Brain microvascular endothelial cell (primary cell): ENCODE measurements around the gene SLC22A7.

Experiments used
- DNase-seq: peaks from one replicate; pipeline ENCODE4 v3.0.0-alpha.2; 2020
- H3K27ac ChIP-seq: fragments of 250-450 bp; sonication (Bioruptor Pico); 2 replicates; pipeline ENCODE4 v1.5.1; 2020; ENCODE audit warnings: mild to moderate bottlenecking, moderate library complexity
- H3K27me3 ChIP-seq: fragments of 250-450 bp; sonication (Bioruptor Pico); replicated peaks from 2 replicates; pipeline ENCODE4 v1.5.1; 2020; ENCODE audit warnings: mild to moderate bottlenecking
- H3K36me3 ChIP-seq: fragments of 250-450 bp; sonication (Bioruptor Pico); replicated peaks from 2 replicates; pipeline ENCODE4 v1.5.1; 2020; ENCODE audit warnings: mild to moderate bottlenecking
- H3K4me3 ChIP-seq: 2 replicates; pipeline ENCODE4 v1.5.1; 2011; ENCODE audit warnings: low read depth, mild to moderate bottlenecking, control low read depth, low read length, moderate library complexity
- in situ Hi-C: cut with HindIII; loops from 2 replicates; pipeline ENCODE4 v1.10.0; 2017; ENCODE audit warnings: low sequenced_read_pairs, low pct_ligation_motif_present
- TF ChIP-seq, protein P1 (sequence below): IDR thresholded peaks from 2 replicates; pipeline ENCODE4 v1.5.1; 2011; ENCODE audit warnings: low read depth, mild to moderate bottlenecking, moderate library complexity, low read length, control low read depth, inconsistent platforms; ENCODE audit errors: missing control alignments

The SLC22A7 gene

GRCh38 chr6:43308101-43308989 is 10.3 kb downstream of the SLC22A7 start, which contains the start of gene CRIP3:
Gene CRIP3, minus strand, starts transcription at chr6:43308826. Its CDS starts 34 bp downstream, at chr6:43308792.
- in situ Hi-C loops = no loop called here
- H3K36me3 ChIP-seq = no peaks in the 10 kb centered on the region
- peaks cover 3% of the 10 kb centered on the region for H3K27me3 ChIP-seq
- no peak within 1 kb of the TSS for H3K27ac ChIP-seq
- peak within 1 kb of the TSS; percentile 17 for H3K4me3 ChIP-seq
- TF ChIP-seq, protein P1, sequence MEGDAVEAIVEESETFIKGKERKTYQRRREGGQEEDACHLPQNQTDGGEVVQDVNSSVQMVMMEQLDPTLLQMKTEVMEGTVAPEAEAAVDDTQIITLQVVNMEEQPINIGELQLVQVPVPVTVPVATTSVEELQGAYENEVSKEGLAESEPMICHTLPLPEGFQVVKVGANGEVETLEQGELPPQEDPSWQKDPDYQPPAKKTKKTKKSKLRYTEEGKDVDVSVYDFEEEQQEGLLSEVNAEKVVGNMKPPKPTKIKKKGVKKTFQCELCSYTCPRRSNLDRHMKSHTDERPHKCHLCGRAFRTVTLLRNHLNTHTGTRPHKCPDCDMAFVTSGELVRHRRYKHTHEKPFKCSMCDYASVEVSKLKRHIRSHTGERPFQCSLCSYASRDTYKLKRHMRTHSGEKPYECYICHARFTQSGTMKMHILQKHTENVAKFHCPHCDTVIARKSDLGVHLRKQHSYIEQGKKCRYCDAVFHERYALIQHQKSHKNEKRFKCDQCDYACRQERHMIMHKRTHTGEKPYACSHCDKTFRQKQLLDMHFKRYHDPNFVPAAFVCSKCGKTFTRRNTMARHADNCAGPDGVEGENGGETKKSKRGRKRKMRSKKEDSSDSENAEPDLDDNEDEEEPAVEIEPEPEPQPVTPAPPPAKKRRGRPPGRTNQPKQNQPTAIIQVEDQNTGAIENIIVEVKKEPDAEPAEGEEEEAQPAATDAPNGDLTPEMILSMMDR = peak; percentile 57
- DNase-seq = peak; percentile 4

- TF ChIP-seq, protein P1 = no peak
- Histone ChIP-seq H3K27ac (no peak overlapping the region), H3K27me3 (peaks cover 3% of the 10 kb centered on the region), H3K4me3 (no peak overlapping the region), H3K36me3 (no peaks in the 10 kb centered on the region)
- DNase-seq = no peak
- in situ Hi-C loops = no loop called here
Observed at GRCh38 chr6:43308990-43309477, 11.0 kb downstream of the SLC22A7 start.

GRCh38 chr6:43310134-43310533 is 12.1 kb downstream of the SLC22A7 start:
- H3K36me3 ChIP-seq = no peaks in the 10 kb centered on the region
- H3K27me3 ChIP-seq = peaks cover 5% of the 10 kb centered on the region
- no peak for DNase-seq
- TF ChIP-seq, protein P1 = no peak
- no peak overlapping the region for H3K27ac ChIP-seq
- H3K4me3 ChIP-seq = no peak overlapping the region
- in situ Hi-C loops = no loop called here

- Histone ChIP-seq H3K36me3 (no peaks in the 10 kb centered on the region), H3K27me3 (peaks cover 5% of the 10 kb centered on the region), H3K4me3 (no peak overlapping the region), H3K27ac (no peak overlapping the region)
- DNase-seq = no peak
- TF ChIP-seq, protein P1 = no peak
- in situ Hi-C loops = no loop called here
Observed at GRCh38 chr6:43310624-43311023, 12.6 kb downstream of the SLC22A7 start.

DNA sequence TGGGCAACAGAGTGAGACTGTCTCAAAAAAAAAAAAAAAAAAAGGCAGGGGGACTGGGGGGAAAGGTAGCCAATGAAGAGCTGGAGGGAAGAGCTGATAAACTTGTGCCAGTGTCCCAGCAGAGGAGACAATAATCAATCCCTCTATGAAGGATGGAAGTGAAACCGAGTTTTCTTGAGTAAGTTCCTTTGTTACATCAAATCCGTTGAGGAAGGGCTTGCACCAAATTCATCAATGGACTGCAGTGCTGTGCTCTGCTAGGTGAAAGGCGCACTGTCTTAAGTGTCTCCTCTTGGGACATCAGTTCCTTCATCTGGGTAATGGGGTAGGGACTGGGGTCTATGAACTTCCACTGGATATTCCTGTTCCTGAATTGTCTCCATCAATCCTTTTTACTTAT is 13.6 kb downstream of the SLC22A7 start:
- in situ Hi-C loops = no loop called here
- H3K27me3 ChIP-seq = peaks cover 5% of the 10 kb centered on the region
- TF ChIP-seq, protein P1 = no peak
- DNase-seq = no peak
- no peaks in the 10 kb centered on the region for H3K36me3 ChIP-seq
- no peak overlapping the region for H3K4me3 ChIP-seq
- H3K27ac ChIP-seq = no peak overlapping the region

GRCh38 chr6:43313813-43314212 is 15.8 kb downstream of the SLC22A7 start:
- Histone ChIP-seq H3K27me3 (peaks cover 5% of the 10 kb centered on the region), H3K27ac (no peak overlapping the region), H3K4me3 (no peak overlapping the region), H3K36me3 (no peaks in the 10 kb centered on the region)
- in situ Hi-C loops = no loop called here
- TF ChIP-seq, protein P1 = no peak
- no peak for DNase-seq
